Measurements from ENCODE around the gene CENPX. TPM values are rescaled to one million over a fixed set of nuclear protein-coding genes. Genes with fewer than 3 reads are reported as not detected.
A peak's percentile ranks its signal among the peaks of the same experiment; 100 is the strongest.

The CENPX gene
- total and polyA plus RNA-seq, 8 donors = 42.9 to 77.7 (median 49.8) TPM

DNA sequence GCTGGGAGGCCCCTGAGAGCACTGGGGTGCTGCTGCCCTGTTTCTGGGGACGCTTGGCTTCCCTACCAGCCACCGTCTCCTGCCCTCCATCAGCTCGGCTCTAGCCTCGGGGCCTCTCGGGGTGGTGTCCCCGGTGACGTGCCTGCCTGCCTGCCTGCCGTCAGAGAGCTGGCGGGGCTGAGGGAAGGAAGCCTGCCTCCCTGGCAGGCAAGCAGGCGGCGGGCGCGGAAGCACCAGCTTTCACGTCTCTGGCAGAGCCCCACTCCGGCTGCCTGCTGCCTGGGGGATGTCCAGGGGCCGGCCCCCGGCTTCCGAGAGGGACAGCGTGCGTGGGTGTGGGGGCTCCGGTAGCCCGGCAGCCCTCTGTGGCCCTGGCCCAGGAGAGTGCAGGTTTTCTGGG lies 9.3 kb downstream of the CENPX start:
- H3K27ac ChIP-seq = peak overlapping the region; percentile 60 to 72
- no peaks in the 10 kb centered on the region for H3K27me3 ChIP-seq
- peak; percentile 35 for ATAC-seq
- peaks cover 0 to 11% of the 10 kb centered on the region in 2 donors for H3K4me1 ChIP-seq
- no peak overlapping the region for H3K4me3 ChIP-seq
- H3K36me3 ChIP-seq = peaks cover 0 to 23% of the 10 kb centered on the region in 2 donors
- TF ChIP-seq, protein P1, sequence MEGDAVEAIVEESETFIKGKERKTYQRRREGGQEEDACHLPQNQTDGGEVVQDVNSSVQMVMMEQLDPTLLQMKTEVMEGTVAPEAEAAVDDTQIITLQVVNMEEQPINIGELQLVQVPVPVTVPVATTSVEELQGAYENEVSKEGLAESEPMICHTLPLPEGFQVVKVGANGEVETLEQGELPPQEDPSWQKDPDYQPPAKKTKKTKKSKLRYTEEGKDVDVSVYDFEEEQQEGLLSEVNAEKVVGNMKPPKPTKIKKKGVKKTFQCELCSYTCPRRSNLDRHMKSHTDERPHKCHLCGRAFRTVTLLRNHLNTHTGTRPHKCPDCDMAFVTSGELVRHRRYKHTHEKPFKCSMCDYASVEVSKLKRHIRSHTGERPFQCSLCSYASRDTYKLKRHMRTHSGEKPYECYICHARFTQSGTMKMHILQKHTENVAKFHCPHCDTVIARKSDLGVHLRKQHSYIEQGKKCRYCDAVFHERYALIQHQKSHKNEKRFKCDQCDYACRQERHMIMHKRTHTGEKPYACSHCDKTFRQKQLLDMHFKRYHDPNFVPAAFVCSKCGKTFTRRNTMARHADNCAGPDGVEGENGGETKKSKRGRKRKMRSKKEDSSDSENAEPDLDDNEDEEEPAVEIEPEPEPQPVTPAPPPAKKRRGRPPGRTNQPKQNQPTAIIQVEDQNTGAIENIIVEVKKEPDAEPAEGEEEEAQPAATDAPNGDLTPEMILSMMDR (IDR thresholded peaks at IDR 0.05) = no peak
- peak in 1 of 4 donors; percentile 85 for DNase-seq
- intact Hi-C loops (cut with DNase I) = no loop called here
- no peaks in the 10 kb centered on the region for H3K9me3 ChIP-seq

- Histone ChIP-seq H3K36me3 (peaks cover 0 to 18% of the 10 kb centered on the region in 2 donors), H3K27me3 (no peaks in the 10 kb centered on the region), H3K9me3 (no peaks in the 10 kb centered on the region), H3K4me1 (peaks cover 0 to 11% of the 10 kb centered on the region in 2 donors), H3K27ac (peak overlapping the region; percentile 61 to 72), H3K4me3 (no peak overlapping the region)
- TF ChIP-seq, protein P1 (IDR thresholded peaks at IDR 0.05) = no peak
- DNase-seq (peak in 1 of 4 donors; percentile 85), ATAC-seq (peak; percentile 67)
- intact Hi-C loops (cut with DNase I) = no loop called here
These were observed 9.9 kb downstream of the CENPX start for GRCh38 chr17:82012640-82013295.

GRCh38 chr17:82012261-82012639 lies 10.4 kb downstream of the CENPX start:
- ATAC-seq = peak; percentile 2
- intact Hi-C loops (cut with DNase I) = no loop called here
- Histone ChIP-seq H3K27ac (peak overlapping the region; percentile 61 to 72), H3K27me3 (no peaks in the 10 kb centered on the region), H3K4me1 (peaks cover 0 to 11% of the 10 kb centered on the region in 2 donors), H3K4me3 (no peak overlapping the region), H3K36me3 (peaks cover 0 to 15% of the 10 kb centered on the region in 2 donors), H3K9me3 (no peaks in the 10 kb centered on the region)
- DNase-seq = no peak
- TF ChIP-seq, protein P1 (IDR thresholded peaks at IDR 0.05) = no peak

GRCh38 chr17:82011617-82012187 lies 11.0 kb downstream of the CENPX start:
- no peak for DNase-seq
- Histone ChIP-seq H3K27me3 (no peaks in the 10 kb centered on the region), H3K9me3 (no peaks in the 10 kb centered on the region), H3K4me1 (peaks cover 0 to 11% of the 10 kb centered on the region in 2 donors), H3K4me3 (no peak overlapping the region), H3K27ac (no peak overlapping the region), H3K36me3 (peaks cover 0 to 13% of the 10 kb centered on the region in 2 donors)
- no peak for ATAC-seq
- intact Hi-C loops (cut with DNase I) = no loop called here
- TF ChIP-seq, protein P1 (IDR thresholded peaks at IDR 0.05) = no peak

Data from left lung (tissue), 10 donors.